Activated CD4-positive, alpha-beta T cell treated with anti-CD3 and anti-CD28 coated beads, Interleukin-2, amount 50 U/mL, for 4 hours (primary cell): Measurements from ENCODE around the gene HTR2B.
"Not testable (repeated sequence)": the region's sequence is repeated elsewhere in the genome, so short reads cannot be mapped to it uniquely, and the experiment has no call there.

Experiments
- DNase-seq, 2 experiments: peaks; one replicate each; pipeline ENCODE4 v3.0.0-alpha.2; 2020

The HTR2B gene

GRCh38 chr2:231088754-231089153, 36.1 kb downstream of the HTR2B start:
- DNase-seq = no peak

GRCh38 chr2:231084565-231084964, 40.3 kb downstream of the HTR2B start:
- DNase-seq = no peak

DNA sequence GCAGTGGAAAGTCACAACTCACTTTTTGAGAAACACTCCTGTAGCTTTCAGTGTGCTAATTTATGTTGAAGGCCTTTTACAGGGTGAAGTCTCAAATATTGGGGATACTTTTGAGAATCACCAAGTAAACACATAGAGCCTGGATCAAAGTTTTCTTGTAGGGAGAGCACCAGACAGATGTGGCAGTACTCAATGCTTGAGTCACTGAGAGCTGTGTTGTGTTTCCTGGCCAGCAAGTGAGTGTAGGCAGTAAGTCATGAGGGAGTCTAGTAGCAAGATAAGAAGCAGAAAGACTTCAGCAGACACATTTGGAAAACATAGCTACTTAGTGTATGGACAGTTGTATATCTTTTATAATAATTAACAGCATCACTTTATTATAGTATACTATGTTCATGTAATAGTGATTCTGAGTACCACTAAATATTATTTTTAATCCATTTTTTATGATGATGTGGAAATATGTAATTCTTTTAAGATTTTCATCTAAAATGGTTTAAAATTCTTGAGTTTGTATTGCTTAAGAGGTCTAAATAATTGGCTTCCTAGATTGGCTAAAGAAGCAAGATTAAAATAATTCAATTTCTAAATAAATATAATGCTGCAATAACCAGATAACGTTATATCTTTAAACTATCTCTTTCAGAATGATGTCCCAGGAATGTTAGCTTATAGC, 55.3 kb downstream of the HTR2B start:
- DNase-seq = no peak

DNA sequence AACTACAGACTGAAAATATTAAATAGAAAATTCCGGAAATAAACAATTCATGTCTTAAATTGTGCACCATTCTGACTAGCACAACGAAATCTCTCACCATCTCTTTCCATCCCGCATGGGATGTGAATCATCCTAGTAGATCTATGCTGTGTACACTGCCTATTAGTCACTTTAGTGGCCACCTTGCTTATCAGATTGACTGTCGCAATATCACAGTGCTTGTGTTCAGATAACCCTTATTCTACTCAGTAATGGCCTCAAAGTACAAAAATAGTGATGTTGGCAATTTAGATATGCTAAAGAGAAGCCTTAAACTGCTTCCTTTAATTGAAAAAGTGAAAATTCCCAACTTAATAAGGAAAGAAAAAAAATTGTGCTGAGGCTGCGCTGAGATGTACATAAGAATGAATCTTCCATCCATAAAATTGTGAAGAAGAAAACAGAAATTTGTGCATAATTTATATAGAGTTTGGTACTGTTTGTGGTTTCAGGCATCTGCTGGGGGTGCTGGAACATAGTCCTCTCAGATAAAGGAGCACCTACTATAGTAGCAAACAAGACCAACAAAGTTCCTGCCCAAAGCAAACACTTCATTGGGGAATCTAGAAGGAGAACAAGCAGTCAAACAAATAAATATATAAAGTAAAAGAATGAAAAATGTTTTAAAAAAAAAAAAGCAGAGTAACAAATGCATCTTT, 56.2 kb downstream of the HTR2B start:
- no peak for DNase-seq

DNA sequence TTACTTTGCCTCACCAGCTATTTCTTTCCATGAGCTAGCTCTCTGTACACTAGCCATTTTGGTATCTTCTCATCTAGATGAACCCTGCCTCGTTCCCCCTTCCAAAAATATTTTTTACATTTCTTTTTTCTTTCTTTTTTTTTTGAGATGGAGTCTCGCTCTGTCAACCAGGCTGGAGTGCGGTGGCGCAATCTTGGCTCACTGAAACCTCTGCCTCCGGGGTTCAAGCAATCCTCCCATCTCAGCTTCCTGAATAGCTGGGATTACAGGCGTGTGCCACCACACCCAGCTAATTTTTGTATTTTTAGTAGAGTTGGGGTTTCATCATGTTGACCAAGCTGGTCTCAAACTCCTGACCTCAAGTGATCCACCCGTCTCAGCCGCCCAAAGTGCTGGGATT, 57.3 kb downstream of the HTR2B start:
- DNase-seq = not testable (repeated sequence)

GRCh38 chr2:231065966-231066365, 58.9 kb downstream of the HTR2B start:
- DNase-seq = no peak

GRCh38 chr2:231063347-231063746, 61.5 kb downstream of the HTR2B start:
- DNase-seq = no peak

DNA sequence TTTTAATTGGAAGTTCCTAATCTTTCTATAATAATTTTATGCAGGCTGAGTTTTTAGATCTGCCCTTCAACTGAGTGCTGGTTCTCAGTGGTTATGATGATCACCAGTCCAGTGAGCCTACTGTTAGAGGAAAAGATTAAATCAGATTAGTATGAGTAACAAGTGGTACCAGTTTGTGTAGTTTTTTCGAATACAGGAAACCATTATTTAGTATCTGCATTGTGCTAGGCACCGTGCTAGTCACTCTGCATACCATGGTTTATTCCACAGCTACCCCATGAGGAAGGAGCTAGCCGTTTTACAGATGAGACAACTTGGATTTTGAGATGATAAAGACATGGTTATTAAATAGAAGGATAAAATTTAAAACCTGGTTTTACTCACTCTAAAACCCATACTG, 62.1 kb downstream of the HTR2B start:
- DNase-seq = no peak

DNA sequence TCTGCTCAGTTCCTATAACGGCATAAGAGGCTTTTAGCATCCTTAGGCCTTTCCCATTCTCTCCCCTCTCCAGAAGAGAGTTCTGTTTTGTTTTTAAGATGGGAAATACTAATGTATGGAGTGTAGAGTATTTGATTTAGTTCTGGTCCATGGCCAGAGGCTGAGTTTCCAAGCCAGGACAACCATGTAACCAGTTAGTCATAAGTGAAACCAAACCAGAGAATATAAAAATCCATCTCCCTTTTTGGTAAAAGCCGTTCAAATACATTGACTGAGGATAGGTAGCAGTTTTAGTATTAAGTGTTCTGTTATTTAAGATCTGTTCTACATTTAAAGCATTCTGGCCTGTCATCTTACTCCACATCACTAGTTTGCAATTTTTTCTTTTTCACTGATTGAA, 65.1 kb downstream of the HTR2B start:
- no peak for DNase-seq

- DNase-seq = no peak
Observed at GRCh38 chr2:231058761-231059550, 65.9 kb downstream of the HTR2B start.
